Hepatocyte (in vitro differentiated cells): ENCODE results near the gene VPS26C. TPM values are rescaled to one million over a fixed set of nuclear protein-coding genes. Genes with fewer than 3 reads are reported as not detected.

ENCODE experiments used
- DNase-seq: peaks from one replicate; pipeline ENCODE4 v3.0.0-alpha.2; 2016; ENCODE audit warnings: low spot score
- H2AFZ ChIP-seq: fragments of 200-600 bp; sonication (generic); 2 replicates; pipeline ENCODE4 v1.6.0; 2016; ENCODE audit warnings: antibody characterized with exemption, mild to moderate bottlenecking
- H3K27ac ChIP-seq: fragments of 200-600 bp; sonication (generic); 2 replicates; pipeline ENCODE4 v1.5.1; 2016; ENCODE audit warnings: mild to moderate bottlenecking
- H3K27me3 ChIP-seq: fragments of 200-600 bp; sonication (generic); 2 replicates; pipeline ENCODE4 v1.6.1; 2016
- H3K36me3 ChIP-seq: fragments of 200-600 bp; sonication (generic); replicated peaks from 2 replicates; pipeline ENCODE4 v1.5.1; 2016; ENCODE audit warnings: low read depth; ENCODE audit not compliant: insufficient read depth
- H3K4me1 ChIP-seq: fragments of 200-600 bp; sonication (generic); 2 replicates; pipeline ENCODE4 v1.5.1; 2016; ENCODE audit warnings: mild to moderate bottlenecking, moderate library complexity; ENCODE audit not compliant: insufficient read depth
- H3K4me2 ChIP-seq: fragments of 200-600 bp; sonication (generic); 2 replicates; pipeline ENCODE4 v1.6.0; 2016
- H3K4me3 ChIP-seq: fragments of 200-600 bp; sonication (generic); 2 replicates; pipeline ENCODE4 v1.5.1; 2016; ENCODE audit warnings: mild to moderate bottlenecking
- H3K79me2 ChIP-seq: fragments of 200-600 bp; sonication (generic); 2 replicates; pipeline ENCODE4 v1.6.0; 2017; ENCODE audit warnings: mild to moderate bottlenecking
- H3K9me2 ChIP-seq: fragments of 200-600 bp; sonication (generic); replicated peaks from 2 replicates; pipeline ENCODE4 v1.6.0; 2017; ENCODE audit warnings: mild to moderate bottlenecking; ENCODE audit not compliant: insufficient read depth
- H3K9me3 ChIP-seq: fragments of 200-600 bp; sonication (generic); 2 replicates; pipeline ENCODE4 v1.5.1; 2016; ENCODE audit warnings: low read depth, mild to moderate bottlenecking
- H4K20me1 ChIP-seq: fragments of 200-600 bp; sonication (generic); 2 replicates; pipeline ENCODE4 v1.6.0; 2016; ENCODE audit warnings: mild to moderate bottlenecking; ENCODE audit not compliant: insufficient read depth, poor library complexity, severe bottlenecking
- EZH2 ChIP-seq: fragments of 200-600 bp; sonication (generic); IDR thresholded peaks from 2 replicates; pipeline ENCODE4 v1.6.1; 2016; ENCODE audit warnings: antibody characterized with exemption, mild to moderate bottlenecking, borderline replicate concordance
- EZH2phosphoT487 ChIP-seq: fragments of 200-600 bp; sonication (generic); IDR thresholded peaks from one replicate; pipeline ENCODE4 v1.6.1; 2018; ENCODE audit warnings: antibody characterized with exemption, mild to moderate bottlenecking, low read depth, moderate library complexity; ENCODE audit not compliant: unreplicated experiment, severe bottlenecking
- WGBS: methylation state at CpG from one replicate; pipeline ENCODE4 v1.1.6; 2016; ENCODE audit warnings: low lambda C conversion rate; ENCODE audit errors: missing lambda C conversion rate; 5-methylcytosine and 5-hydroxymethylcytosine counted together
- polyA plus RNA-seq: library from polyadenylated mRNA; unstranded; fragments of >200 nt; fragmentation: Nextera tagmentation; extraction: Ambion mirVana; gene quantifications from 2 replicates; pipeline ENCODE4 v1.2.1, GENCODE V29; 2016
- total RNA-seq: library from RNA; depleted of rRNA; stranded (reverse); fragments of >200 nt; gene quantifications from 2 replicates; pipeline ENCODE4 v1.2.3, GENCODE V29; 2014
- TF ChIP-seq, protein P1 (sequence below): fragments of 200-600 bp; sonication (generic); IDR thresholded peaks from 2 replicates; pipeline ENCODE4 v1.5.1; 2016; ENCODE audit warnings: antibody characterized with exemption, mild to moderate bottlenecking; ENCODE audit not compliant: poor library complexity

The VPS26C gene
- total and polyA plus RNA-seq, 2 experiments from 2014 or later, result 43.7 to 74.5 TPM

DNA sequence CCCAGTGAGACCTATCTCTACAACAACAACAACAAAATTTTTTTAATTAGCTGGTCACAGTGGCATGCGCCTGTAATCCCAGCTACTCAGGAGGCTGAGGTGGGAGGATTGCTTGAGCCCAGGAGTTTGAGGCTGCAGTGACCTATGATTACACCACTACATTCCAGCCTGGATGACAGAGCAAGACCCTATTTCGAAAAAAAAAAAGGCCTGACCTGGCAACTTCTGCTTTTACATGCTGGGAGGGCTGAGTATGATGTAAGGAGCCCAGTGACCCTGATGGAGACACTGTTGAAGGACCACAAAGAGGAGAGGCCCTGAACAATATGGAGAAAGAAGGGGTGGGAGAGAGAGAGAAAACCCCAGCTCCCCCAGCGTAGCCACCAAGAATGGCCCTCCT, 9.2 kb upstream of the VPS26C start:
- H2AFZ ChIP-seq, result no peak overlapping the region

DNA sequence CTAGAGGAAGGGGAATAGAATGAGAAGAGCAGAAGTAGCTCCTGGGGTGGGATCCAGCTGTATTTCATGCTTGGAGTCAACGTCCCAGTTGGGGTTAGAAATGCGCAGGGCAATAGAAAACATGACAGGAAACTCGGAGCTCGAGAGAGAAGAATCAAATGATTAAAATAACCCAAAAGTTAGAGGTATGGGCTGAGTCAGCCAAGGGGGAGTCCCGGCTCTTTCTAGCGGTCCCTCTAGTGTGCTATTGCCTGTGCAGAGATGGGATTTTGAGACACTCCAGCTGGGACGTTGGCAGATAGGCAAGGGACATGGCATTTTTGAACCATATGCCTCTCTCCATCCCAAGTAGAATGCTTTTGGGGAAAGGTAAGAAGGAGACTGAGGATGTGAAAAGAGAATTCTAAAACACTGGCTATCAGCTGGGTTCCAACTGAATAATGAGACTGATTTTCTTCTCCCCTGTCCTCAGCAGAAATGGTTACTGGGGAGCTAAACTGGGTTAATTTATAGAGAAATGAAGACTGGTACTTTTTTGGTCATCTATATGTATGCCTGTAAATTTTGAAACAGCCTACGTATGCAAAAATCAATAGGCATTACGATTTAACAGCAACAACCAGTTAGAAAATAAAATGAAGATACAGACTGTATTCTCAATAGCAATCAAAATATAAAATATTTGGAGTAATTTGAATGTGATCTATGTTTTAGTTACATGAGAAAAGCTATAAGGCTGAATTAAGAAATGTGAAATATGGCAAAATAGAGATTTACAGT, 7.0 kb upstream of the VPS26C start:
- Histone ChIP-seq H3K27me3 (peaks cover 4% of the 10 kb centered on the region), H3K79me2 (no peaks in the 10 kb centered on the region), H2AFZ (no peak overlapping the region), H3K36me3 (no peaks in the 10 kb centered on the region), H4K20me1 (no peaks in the 10 kb centered on the region), H3K9me2 (no peaks in the 10 kb centered on the region), H3K27ac (no peak overlapping the region), H3K4me3 (no peak overlapping the region), H3K4me2 (no peak overlapping the region), H3K9me3 (no peaks in the 10 kb centered on the region), H3K4me1 (no peaks in the 10 kb centered on the region)
- TF ChIP-seq EZH2phosphoT487 (no peak), EZH2 (no peak)
- TF ChIP-seq, protein P1, sequence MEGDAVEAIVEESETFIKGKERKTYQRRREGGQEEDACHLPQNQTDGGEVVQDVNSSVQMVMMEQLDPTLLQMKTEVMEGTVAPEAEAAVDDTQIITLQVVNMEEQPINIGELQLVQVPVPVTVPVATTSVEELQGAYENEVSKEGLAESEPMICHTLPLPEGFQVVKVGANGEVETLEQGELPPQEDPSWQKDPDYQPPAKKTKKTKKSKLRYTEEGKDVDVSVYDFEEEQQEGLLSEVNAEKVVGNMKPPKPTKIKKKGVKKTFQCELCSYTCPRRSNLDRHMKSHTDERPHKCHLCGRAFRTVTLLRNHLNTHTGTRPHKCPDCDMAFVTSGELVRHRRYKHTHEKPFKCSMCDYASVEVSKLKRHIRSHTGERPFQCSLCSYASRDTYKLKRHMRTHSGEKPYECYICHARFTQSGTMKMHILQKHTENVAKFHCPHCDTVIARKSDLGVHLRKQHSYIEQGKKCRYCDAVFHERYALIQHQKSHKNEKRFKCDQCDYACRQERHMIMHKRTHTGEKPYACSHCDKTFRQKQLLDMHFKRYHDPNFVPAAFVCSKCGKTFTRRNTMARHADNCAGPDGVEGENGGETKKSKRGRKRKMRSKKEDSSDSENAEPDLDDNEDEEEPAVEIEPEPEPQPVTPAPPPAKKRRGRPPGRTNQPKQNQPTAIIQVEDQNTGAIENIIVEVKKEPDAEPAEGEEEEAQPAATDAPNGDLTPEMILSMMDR, result no peak
- no peak for DNase-seq
- 67% methylated on average over 9 of the region's 9 CpGs for WGBS

More for the DNA sequence above, 9.2 kb upstream of the VPS26C start:
- 93% methylated on average over 3 of the region's 3 CpGs for WGBS
- no peak overlapping the region for H3K27ac ChIP-seq
- TF ChIP-seq, protein P1, result no peak
- no peak for TF ChIP-seq EZH2
- H3K4me2 ChIP-seq, result no peak overlapping the region
- H3K4me1 ChIP-seq, result no peaks in the 10 kb centered on the region
- H4K20me1 ChIP-seq, result no peaks in the 10 kb centered on the region
- no peaks in the 10 kb centered on the region for H3K9me3 ChIP-seq
- no peaks in the 10 kb centered on the region for H3K9me2 ChIP-seq
- H3K36me3 ChIP-seq, result no peaks in the 10 kb centered on the region
- no peaks in the 10 kb centered on the region for H3K79me2 ChIP-seq
- DNase-seq, result no peak
- H3K27me3 ChIP-seq, result peaks cover 4% of the 10 kb centered on the region
- H3K4me3 ChIP-seq, result no peak overlapping the region

DNA sequence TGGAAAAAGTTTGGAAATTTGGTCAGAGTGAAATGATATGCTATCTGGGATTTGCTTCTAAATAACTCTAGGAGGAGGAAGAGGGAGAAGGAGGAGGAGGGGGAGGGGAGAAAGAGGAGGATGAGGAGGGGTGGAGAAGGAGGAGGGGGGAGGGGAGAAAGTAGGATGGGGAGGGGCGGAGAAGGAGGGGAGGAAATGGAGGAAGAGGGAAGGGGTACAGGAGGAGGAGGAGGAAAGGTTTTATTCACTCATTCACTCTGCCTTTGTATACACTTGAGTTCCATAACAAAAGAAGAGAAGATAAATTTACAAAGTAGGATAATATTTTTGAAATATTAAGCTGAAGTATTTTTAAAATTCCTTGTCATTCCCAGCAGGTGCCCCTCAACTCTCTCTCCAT, 6.3 kb upstream of the VPS26C start:
- Histone ChIP-seq H4K20me1 (no peaks in the 10 kb centered on the region), H3K4me1 (peaks cover 4% of the 10 kb centered on the region), H2AFZ (no peak overlapping the region), H3K36me3 (no peaks in the 10 kb centered on the region), H3K79me2 (peaks cover 3% of the 10 kb centered on the region), H3K4me3 (no peak overlapping the region), H3K9me3 (no peaks in the 10 kb centered on the region), H3K27ac (no peak overlapping the region), H3K4me2 (no peak overlapping the region), H3K9me2 (no peaks in the 10 kb centered on the region), H3K27me3 (peaks cover 4% of the 10 kb centered on the region)
- no CpG with 5 or more reads among the region's 1 CpG for WGBS
- DNase-seq, result no peak
- TF ChIP-seq EZH2 (no peak), EZH2phosphoT487 (no peak)
- TF ChIP-seq, protein P1, result no peak
